Peyer's patch (tissue), 4 donors: ENCODE measurements around the gene SAP130. TPM values are rescaled to one million over a fixed set of nuclear protein-coding genes. Genes with fewer than 3 reads are reported as not detected.

Experiments
- DNase-seq, 3 donors: peaks; one replicate each; pipeline ENCODE4 v3.0.0-alpha.2; 2017 to 2019
- H3K27ac ChIP-seq, 4 donors: fragments of 200-600 bp; sonication (generic); one replicate each; pipeline ENCODE4 v1.5.1; 2016 to 2019
- H3K27me3 ChIP-seq, 2 donors: fragments of 200-600 bp; sonication (generic); one replicate each; pipeline ENCODE4 v1.5.1; 2019
- H3K36me3 ChIP-seq, 3 donors: fragments of 200-600 bp; sonication (generic); one replicate each; pipeline ENCODE4 v1.5.1; 2016 to 2019
- H3K4me1 ChIP-seq, 4 donors: fragments of 200-600 bp; sonication (generic); one replicate each; pipeline ENCODE4 v1.5.1; 2016 to 2019
- H3K4me3 ChIP-seq, 4 donors: fragments of 200-600 bp; sonication (generic); 1 replicate in 3 of 4; 2 replicates in 1 of 4; pipeline ENCODE4 v1.5.1; 2016 to 2019; ENCODE audit warnings: mild to moderate bottlenecking in 1 of 4
- H3K9me3 ChIP-seq, 4 donors: fragments of 200-600 bp; sonication (generic); one replicate each; pipeline ENCODE4 v1.5.1; 2016 to 2019; ENCODE audit warnings: mild to moderate bottlenecking in 1 of 4
- CTCF ChIP-seq, 6 experiments: fragments of 450-650 bp in 4 of 6; fragments of 200-600 bp in 2 of 6; sonication (generic) in 1 of 6; IDR thresholded peaks; one replicate each; pipeline ENCODE4 v1.5.1; 2017 to 2019; ENCODE audit warnings: antibody characterized with exemption in 6 of 6, mild to moderate bottlenecking in 3 of 6, moderate library complexity in 1 of 6
- POLR2A ChIP-seq, 2 donors: fragments of 450-650 bp; IDR thresholded peaks; one replicate each; pipeline ENCODE4 v1.5.1; 2017; ENCODE audit warnings: antibody characterized with exemption in 2 of 2, mild to moderate bottlenecking in 2 of 2, moderate library complexity in 2 of 2
- total RNA-seq, 4 donors: library from RNA; depleted of rRNA; stranded (reverse); fragments of >200 nt; gene quantifications; one replicate each; pipeline ENCODE4 v1.1.0, GENCODE V29; 2016

The SAP130 gene
- total RNA-seq, 4 donors from 2014 or later = 9.3 to 20.4 (median 15.6) TPM

GRCh38 chr2:127951026-127951425 is 76.8 kb downstream of the SAP130 start:
- no peak for TF ChIP-seq CTCF (IDR thresholded peaks at IDR 0.05)
- no peak for TF ChIP-seq POLR2A (IDR thresholded peaks at IDR 0.05)
- Histone ChIP-seq H3K36me3 (peaks cover 0 to 51% (median 0%) of the 10 kb centered on the region in 3 donors), H3K27ac (no peak overlapping the region), H3K4me3 (no peak overlapping the region), H3K4me1 (peaks cover 0 to 17% (median 4%) of the 10 kb centered on the region in 4 donors), H3K9me3 (no peaks in the 10 kb centered on the region), H3K27me3 (no peaks in the 10 kb centered on the region)
- DNase-seq = no peak

- H3K9me3 ChIP-seq = no peaks in the 10 kb centered on the region
- peaks cover 0 to 17% (median 4%) of the 10 kb centered on the region in 4 donors for H3K4me1 ChIP-seq
- TF ChIP-seq CTCF (IDR thresholded peaks at IDR 0.05) = no peak
- no peak for TF ChIP-seq POLR2A (IDR thresholded peaks at IDR 0.05)
- no peak for DNase-seq
- H3K36me3 ChIP-seq = peaks cover 0 to 55% (median 0%) of the 10 kb centered on the region in 3 donors
- no peak overlapping the region for H3K27ac ChIP-seq
- H3K27me3 ChIP-seq = no peaks in the 10 kb centered on the region
- H3K4me3 ChIP-seq = no peak overlapping the region
Observed at GRCh38 chr2:127950264-127950663, 77.6 kb downstream of the SAP130 start.

GRCh38 chr2:127945281-127945680 is 82.6 kb downstream of the SAP130 start:
- no peak for DNase-seq
- Histone ChIP-seq H3K4me1 (no peaks in the 10 kb centered on the region), H3K36me3 (peaks cover 0 to 90% (median 0%) of the 10 kb centered on the region in 3 donors), H3K27ac (no peak overlapping the region), H3K4me3 (no peak overlapping the region), H3K9me3 (no peaks in the 10 kb centered on the region), H3K27me3 (no peaks in the 10 kb centered on the region)
- TF ChIP-seq POLR2A (IDR thresholded peaks at IDR 0.05) (no peak), CTCF (IDR thresholded peaks at IDR 0.05) (no peak)

- no peak overlapping the region for H3K4me3 ChIP-seq
- no peak for DNase-seq
- H3K27me3 ChIP-seq = no peaks in the 10 kb centered on the region
- H3K36me3 ChIP-seq = peaks cover 0 to 74% (median 0%) of the 10 kb centered on the region in 3 donors
- H3K27ac ChIP-seq = no peak overlapping the region
- H3K9me3 ChIP-seq = no peaks in the 10 kb centered on the region
- TF ChIP-seq POLR2A (IDR thresholded peaks at IDR 0.05) (no peak), CTCF (IDR thresholded peaks at IDR 0.05) (no peak)
- no peaks in the 10 kb centered on the region for H3K4me1 ChIP-seq
Observed at GRCh38 chr2:127943186-127943585, 84.7 kb downstream of the SAP130 start.

GRCh38 chr2:127942002-127942401 is 85.9 kb downstream of the SAP130 start:
- no peaks in the 10 kb centered on the region for H3K4me1 ChIP-seq
- no peaks in the 10 kb centered on the region for H3K9me3 ChIP-seq
- TF ChIP-seq CTCF (IDR thresholded peaks at IDR 0.05) (no peak), POLR2A (IDR thresholded peaks at IDR 0.05) (no peak)
- no peak for DNase-seq
- H3K27ac ChIP-seq = no peak overlapping the region
- H3K27me3 ChIP-seq = no peaks in the 10 kb centered on the region
- no peak overlapping the region for H3K4me3 ChIP-seq
- peaks cover 0 to 66% (median 0%) of the 10 kb centered on the region in 3 donors for H3K36me3 ChIP-seq

GRCh38 chr2:127941461-127941860 is 86.4 kb downstream of the SAP130 start:
- no peak overlapping the region for H3K4me3 ChIP-seq
- no peaks in the 10 kb centered on the region for H3K9me3 ChIP-seq
- no peak for TF ChIP-seq POLR2A (IDR thresholded peaks at IDR 0.05)
- TF ChIP-seq CTCF (IDR thresholded peaks at IDR 0.05) = no peak
- H3K27ac ChIP-seq = no peak overlapping the region
- no peaks in the 10 kb centered on the region for H3K4me1 ChIP-seq
- DNase-seq = no peak
- no peaks in the 10 kb centered on the region for H3K27me3 ChIP-seq
- H3K36me3 ChIP-seq = peaks cover 0 to 62% (median 0%) of the 10 kb centered on the region in 3 donors
